Islet precursor cell (in vitro differentiated cells): ENCODE measurements around the gene TNFAIP8L3.
A peak's percentile ranks its signal among the peaks of the same experiment; 100 is the strongest.
"Not testable (repeated sequence)": the region's sequence is repeated elsewhere in the genome, so short reads cannot be mapped to it uniquely, and the experiment has no call there.

ENCODE experiments used
- DNase-seq: peaks from one replicate; pipeline ENCODE4 v3.0.0-alpha.2; 2018

Gene TNFAIP8L3

GRCh38 chr15:51051776-51052175, 42.9 kb downstream of the TNFAIP8L3 start:
- DNase-seq = peak; percentile 30

DNA sequence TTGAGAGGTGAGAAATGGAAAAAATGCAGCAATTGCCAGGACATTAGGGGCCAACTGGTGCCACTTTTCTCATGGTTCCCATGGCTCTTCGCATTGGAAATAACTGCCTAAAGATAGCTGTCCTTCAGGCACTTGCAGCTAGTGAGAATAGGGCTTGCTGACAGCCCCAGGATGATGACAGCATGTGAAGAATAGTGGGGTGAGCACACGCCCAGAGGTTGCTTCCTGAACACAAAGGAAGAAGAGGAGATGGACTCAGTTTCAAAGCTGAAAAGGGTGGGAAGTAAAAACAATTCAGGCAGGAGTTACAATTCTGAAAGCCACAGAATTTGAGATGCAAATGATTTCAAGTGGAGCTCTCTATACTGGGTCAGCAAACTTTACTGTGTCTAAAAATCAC, 45.6 kb downstream of the TNFAIP8L3 start:
- DNase-seq = peak; percentile 12

DNA sequence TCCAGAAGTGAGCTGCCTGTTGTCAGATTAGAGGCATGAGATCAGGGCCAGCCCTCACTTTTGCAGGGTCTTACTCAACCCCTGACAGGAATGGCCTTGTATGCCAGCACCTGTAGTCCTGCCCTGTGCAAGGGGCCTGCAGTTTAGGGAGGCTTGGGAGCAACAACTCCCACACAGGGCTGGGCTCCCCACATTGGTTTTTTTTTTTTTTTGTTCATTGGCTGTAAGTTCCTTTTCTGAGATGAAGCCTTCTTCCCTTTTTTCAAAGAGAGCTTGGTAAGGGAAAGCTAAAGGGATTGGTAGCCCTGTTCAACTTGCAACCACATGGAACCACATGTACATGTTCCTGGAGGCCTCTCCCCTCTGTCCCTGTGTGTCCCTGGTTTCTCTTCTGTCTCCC, 46.4 kb downstream of the TNFAIP8L3 start:
- peak; percentile 49 for DNase-seq

DNA sequence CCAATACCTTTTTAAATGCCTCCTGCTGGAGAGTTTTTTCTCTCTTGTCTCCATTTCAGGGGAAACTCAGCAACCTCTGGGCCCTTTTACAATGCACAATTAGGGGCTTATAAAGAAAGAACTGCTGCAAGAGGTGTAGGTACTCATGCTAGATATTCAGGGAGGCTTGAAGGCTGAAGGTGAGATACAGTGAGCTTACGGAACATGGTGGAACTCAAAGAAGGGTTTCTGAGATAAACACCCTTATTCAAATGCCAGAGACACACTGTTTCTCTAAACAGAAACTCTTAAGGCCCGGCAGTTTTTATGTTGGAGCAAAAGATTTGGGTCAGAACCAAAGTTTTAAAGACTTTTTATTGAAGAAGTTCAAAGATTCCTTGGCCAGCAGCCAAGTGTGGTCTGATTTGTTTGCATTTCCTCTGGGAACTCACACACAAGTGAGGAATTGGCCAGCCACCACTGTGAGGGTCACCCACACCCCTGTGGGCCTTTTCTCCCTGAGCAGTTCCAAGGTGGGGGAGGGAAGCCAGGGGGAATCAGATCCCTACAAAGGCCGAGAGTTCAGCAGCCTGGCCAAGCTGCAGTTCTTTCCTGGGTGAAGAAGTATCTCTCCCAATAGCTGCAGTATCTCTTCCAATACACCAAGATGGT, 47.8 kb downstream of the TNFAIP8L3 start:
- DNase-seq = peak; percentile 22

DNA sequence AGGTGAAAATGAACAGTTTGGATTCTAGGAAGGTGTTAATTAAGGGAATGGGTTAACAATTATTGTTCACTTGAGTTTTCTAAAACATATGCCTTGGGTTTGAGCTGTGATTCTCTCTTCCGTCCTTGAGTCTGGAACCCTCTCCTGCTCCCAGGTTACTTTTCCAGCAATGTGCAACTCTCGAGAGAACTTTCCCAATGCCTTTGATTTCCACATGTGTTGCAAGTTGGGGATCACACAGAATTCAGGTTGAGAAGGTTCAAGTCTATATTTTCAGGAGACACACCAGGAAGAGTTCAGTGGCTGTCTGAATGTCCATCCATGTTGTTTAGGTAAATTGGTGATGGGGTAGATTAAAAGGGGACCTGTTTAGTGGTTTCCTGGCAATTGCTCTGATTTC, 48.7 kb downstream of the TNFAIP8L3 start:
- no peak for DNase-seq

DNA sequence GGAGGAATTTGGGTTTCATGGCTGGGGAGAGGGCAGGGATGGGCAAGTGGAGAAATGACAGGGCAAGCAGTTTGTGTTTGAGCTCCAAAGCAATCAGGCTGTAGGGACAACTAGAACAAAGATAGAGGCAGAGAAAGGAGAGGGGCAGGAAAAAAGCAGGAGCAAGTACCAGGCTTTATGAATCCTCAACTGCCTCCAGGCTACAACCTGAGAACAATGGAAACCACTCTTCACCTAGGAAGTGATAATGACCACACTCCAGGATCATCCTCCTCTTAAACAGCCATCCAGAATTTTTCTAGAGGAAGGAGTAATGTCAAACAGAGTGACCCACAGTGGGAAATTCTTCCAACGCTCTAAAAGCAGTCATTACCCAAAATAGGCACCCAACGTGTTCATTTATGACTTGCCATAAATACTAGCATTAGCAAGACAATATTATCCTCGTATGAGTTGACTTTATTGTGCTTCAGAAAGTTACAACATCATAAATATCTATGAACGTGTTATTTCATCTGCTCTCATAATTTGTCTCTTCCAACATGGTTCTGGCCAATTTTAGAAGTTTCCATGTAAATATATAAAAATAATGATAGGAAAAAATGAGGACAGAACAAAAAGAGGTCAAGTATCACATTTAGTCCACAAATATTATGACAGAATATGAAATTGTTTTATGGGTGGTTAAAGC, 50.5 kb downstream of the TNFAIP8L3 start:
- peak; percentile 69 for DNase-seq

DNA sequence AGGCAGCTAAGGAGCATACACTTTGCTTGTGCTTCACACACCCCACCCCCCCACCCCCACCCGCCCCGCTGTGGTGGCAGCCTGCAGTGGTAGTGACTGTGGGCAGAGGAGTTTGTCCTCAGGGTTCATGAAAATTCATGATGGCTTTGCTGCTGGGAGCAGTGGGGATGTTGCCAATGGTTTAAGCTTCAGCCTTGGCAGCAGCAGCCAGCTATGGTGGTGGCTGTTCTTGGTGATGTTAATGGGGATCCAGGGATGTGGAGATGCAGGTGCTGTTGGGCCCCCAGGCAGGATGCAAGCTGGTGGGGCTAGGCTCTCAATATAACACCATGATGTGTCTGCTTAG, 55.8 kb downstream of the TNFAIP8L3 start:
- DNase-seq = no peak

DNA sequence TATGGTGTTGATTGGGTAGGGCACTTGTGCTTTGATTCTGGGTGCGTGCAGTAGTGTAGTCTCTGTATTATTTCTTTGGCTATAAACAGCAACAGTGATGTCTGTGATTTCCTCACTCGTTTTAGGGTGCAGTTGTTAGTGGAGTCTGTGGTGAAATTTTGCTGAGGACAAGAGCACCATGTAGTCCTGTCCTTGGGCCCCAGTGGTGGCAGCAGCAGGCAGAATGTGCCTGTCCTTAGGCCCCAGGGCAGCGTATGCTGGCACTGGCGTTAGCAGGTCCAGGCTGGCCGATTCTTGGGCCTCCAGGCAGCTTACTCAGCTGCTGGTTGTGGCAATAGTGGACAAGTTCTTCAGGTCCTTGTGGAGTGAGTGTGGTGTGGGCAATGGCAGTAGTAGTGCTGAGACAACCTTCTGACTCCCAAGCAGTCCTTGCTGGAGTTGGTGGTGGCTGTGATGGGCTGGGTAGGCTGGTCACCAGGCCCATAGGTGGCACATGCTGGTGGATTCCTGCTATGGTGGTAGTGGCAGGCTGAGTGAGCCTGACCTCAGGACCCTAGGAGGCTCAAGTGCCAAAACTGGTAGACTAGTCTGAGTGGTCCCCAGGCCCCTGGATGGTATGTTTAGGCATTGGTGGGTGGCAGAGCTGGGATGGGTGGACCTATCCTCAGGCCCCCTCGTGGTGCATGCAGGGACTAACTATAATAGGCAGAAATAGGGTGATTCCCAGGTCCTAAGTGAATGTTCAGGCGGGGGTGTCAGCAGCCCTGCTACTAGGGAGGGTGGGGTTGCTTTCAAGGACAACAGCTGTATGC, 56.3 kb downstream of the TNFAIP8L3 start:
- DNase-seq = no peak

GRCh38 chr15:51037474-51037873, 57.2 kb downstream of the TNFAIP8L3 start:
- not testable (repeated sequence) for DNase-seq

GRCh38 chr15:51030649-51031316, 63.9 kb downstream of the TNFAIP8L3 start:
- no peak for DNase-seq

DNA sequence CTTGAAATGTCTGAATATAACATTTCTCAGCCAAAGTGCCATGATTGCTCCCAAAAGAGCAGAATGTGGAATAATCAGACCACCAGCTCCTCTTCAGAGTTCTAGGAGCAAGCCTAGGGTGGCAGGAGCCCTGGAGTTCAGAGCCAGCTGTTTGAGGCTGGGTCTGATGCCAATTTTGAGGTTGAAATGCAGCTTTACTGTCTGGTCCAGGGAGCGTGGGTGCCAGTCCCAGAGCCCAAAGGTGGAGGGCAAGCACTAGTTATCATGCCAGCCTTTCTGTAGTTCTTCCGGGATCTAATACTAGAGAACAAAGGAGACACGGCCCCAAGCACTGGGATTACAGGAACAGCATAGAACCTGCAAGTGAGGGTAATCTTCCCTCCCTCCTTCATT, 69.3 kb downstream of the TNFAIP8L3 start:
- DNase-seq = no peak

DNA sequence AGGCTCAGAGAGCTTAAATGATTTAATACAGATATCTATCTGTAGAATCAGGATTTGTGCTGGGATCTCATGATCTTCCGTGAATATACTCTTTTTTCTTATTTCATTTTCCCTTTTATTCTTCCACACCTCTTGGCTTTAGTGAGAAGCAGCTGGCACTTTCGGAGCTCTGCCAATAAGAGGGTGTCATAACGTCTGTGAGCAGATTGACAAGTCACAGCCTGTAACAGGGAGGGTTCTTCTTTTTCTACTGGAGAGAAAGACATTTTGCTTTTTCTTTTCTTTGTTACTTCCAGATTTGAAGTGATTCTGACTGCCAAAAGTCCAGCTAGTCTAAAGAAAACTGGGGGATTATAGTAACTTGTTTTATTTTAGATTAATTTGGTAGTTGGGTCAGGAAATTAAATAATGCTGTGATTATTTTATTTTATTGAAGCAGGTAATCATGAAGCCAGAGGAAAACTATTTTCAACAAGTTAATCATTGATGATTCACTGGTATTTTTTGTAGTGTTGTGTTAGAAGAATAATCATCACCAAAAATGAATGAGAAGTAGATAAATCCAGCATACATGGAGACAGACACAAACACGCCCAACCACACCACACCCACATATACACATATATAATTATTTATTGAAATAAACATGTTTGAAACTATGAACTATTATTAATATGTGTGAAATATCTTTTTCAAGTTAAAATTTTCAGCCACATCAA, 69.8 kb downstream of the TNFAIP8L3 start:
- DNase-seq = no peak

DNA sequence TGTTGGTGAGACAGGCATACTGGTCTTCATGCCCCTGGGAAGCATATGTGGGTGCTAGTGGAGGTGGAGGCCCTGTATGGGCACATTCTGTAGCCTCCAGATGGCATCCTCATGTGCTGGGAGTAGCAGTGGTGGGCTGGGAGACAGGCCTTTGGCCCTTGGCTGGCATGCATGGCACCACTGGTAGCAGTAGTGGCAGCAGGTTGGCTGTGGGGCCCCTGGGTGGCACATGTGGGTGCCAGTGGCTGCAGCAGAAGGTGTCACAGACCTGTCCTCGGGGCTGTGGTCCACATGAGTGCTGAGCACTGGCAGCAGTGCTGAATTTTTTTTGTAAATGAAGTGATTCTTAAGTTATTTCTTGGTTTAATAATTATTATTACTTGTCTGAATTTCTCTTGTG, 71.2 kb downstream of the TNFAIP8L3 start:
- DNase-seq = no peak

GRCh38 chr15:51022206-51022605, 72.5 kb downstream of the TNFAIP8L3 start:
- no peak for DNase-seq

- no peak for DNase-seq
Observed at GRCh38 chr15:51016615-51017014, 78.1 kb downstream of the TNFAIP8L3 start.

GRCh38 chr15:51011212-51011611, 83.5 kb downstream of the TNFAIP8L3 start:
- DNase-seq = no peak

GRCh38 chr15:51007131-51007666, 87.5 kb downstream of the TNFAIP8L3 start:
- DNase-seq = no peak
